ENCODE results near the gene SLC51A.

DNA sequence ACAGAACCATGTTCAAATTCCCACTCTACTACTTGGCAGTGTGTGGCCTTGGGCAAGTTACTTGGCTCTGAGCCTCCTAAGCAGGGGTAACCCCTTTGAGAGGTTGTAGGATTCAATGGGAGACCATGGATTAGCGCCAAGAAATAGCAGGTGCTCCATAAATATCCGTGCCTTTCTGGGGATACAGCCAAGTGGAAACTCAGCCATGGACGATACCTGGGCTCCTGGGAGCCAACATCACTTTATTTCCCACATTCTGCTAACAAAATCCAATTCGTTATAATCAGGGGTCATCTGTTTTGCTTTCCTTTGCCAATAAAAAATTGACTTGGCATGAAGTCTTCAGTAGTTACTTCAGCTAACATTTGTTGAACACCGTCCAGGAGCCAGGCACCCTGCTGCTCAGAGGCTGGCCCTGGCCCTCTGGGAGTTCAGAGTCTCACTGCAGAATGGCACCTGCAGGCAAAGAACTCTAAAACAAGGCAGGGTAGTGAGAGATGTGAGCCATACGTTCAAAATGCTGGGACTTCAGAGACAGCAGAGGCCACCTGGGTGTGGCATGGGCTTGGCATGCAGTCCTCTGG, 47.4 kb upstream of the SLC51A start:
- TF ChIP-seq FOXK1 (CRISPR knock-in tag; IDR thresholded peaks at IDR 0.05) (no peak), CTCF (IDR thresholded peaks at IDR 0.05) (no peak), ESRRA (CRISPR knock-in tag; IDR thresholded peaks at IDR 0.05; ENCODE audit: borderline replicate concordance) (no peak), NR1H2 (CRISPR knock-in tag; IDR thresholded peaks at IDR 0.05) (no peak), ATF3 (CRISPR knock-in tag; conservative IDR thresholded peaks at IDR 0.05) (no peak), IRF2 (CRISPR knock-in tag; IDR thresholded peaks at IDR 0.05; ENCODE audit: borderline replicate concordance, low read depth) (no peak)
- TF ChIP-seq, protein P1, sequence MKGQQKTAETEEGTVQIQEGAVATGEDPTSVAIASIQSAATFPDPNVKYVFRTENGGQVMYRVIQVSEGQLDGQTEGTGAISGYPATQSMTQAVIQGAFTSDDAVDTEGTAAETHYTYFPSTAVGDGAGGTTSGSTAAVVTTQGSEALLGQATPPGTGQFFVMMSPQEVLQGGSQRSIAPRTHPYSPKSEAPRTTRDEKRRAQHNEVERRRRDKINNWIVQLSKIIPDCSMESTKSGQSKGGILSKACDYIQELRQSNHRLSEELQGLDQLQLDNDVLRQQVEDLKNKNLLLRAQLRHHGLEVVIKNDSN (CRISPR knock-in tag; IDR thresholded peaks at IDR 0.05) = no peak
